Endothelial cell of umbilical vein (primary cell): ENCODE measurements around the gene PLB1.

Source experiments
- CTCF ChIP-seq, 2 donors: IDR thresholded peaks; 1 replicate in 1 of 2; 2 replicates in 1 of 2; pipeline ENCODE4 v1.5.1; 2011; ENCODE audit warnings: low read length in 2 of 2, mild to moderate bottlenecking in 2 of 2, moderate library complexity in 2 of 2, control low read depth in 1 of 2, inconsistent platforms in 1 of 2, low read depth in 1 of 2; ENCODE audit not compliant: insufficient read depth in 1 of 2; ENCODE audit errors: extremely low read depth in 1 of 2
- JUN ChIP-seq: IDR thresholded peaks from 2 replicates; pipeline ENCODE4 v1.6.1; 2011; ENCODE audit warnings: borderline replicate concordance, low read depth; ENCODE audit not compliant: insufficient read length, insufficient read depth
- POLR2AphosphoS5 ChIP-seq: IDR thresholded peaks from 2 replicates; pipeline ENCODE4 v1.6.1; 2012; ENCODE audit warnings: low read depth, mild to moderate bottlenecking, control low read depth, low read length, moderate library complexity; ENCODE audit not compliant: insufficient read depth

GRCh38 chr2:28653892-28654662 lies 158.2 kb downstream of the PLB1 start:
- TF ChIP-seq POLR2AphosphoS5 (no peak), CTCF (IDR thresholded peaks at IDR 0.05; ENCODE audit: extremely low read depth in 1 of 2, insufficient read depth in 1 of 2, low read depth in 1 of 2, low read length in 2 of 2) (no peak), JUN (no peak)
